GM12891 (cell line): ENCODE data around the gene SHISA4.
"Not testable (repeated sequence)": the region's sequence is repeated elsewhere in the genome, so short reads cannot be mapped to it uniquely, and the experiment has no call there.

Experiments
- DNase-seq: peaks from one replicate; pipeline ENCODE4 v3.0.0; 2011; ENCODE audit warnings: low spot score; ENCODE audit not compliant: insufficient read length
- FAIRE-seq: peaks from 2 replicates; lab custom pipeline; 2011; peaks lifted over from hg19 to GRCh38; lab: Jason Lieb, UNC
- PAX5 ChIP-seq: IDR thresholded peaks from 2 replicates; pipeline ENCODE4 v1.6.1; 2011; ENCODE audit warnings: low read length, moderate library complexity, mild to moderate bottlenecking; ENCODE audit not compliant: insufficient read depth, severe bottlenecking
- POLR2A ChIP-seq: IDR thresholded peaks from 2 replicates; pipeline ENCODE4 v1.6.1; 2011; ENCODE audit warnings: low read depth, low read length, control low read depth
- POLR2AphosphoS5 ChIP-seq: IDR thresholded peaks from 2 replicates; pipeline ENCODE4 v1.6.1; 2011; ENCODE audit warnings: low read depth, low read length, control low read depth
- POU2F2 ChIP-seq: IDR thresholded peaks from 2 replicates; pipeline ENCODE4 v1.6.1; 2011; ENCODE audit warnings: low read depth, mild to moderate bottlenecking, control low read depth, low read length, moderate library complexity
- SPI1 ChIP-seq: IDR thresholded peaks from 2 replicates; pipeline ENCODE4 v1.6.1; 2011; ENCODE audit warnings: low read depth, low read length, control low read depth
- TAF1 ChIP-seq: IDR thresholded peaks from 2 replicates; pipeline ENCODE4 v1.6.1; 2011; ENCODE audit warnings: low read depth, low read length, control low read depth

Gene SHISA4

DNA sequence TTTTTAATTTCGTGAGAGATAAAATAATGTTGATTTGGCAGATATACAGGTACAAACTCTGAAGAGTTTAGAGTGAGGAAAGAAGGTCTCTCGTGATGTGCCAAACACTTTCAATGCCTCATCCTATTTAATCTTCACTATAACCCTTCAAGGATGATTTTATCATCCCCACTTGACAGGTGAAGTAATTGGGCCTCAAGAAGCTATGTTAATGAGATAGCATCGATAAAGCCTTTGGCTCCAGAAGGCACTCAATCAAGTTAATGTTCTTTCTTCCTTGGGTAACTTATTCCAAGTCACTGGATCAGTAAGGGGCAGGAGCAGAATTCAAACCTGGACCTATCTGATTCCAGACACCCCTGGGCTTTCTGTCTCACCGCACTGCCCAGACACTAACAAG, 50.5 kb downstream of the SHISA4 start:
- FAIRE-seq (no peak), DNase-seq (no peak)
- TF ChIP-seq TAF1, result no peak
- no peak for TF ChIP-seq SPI1
- TF ChIP-seq PAX5, result no peak
- TF ChIP-seq POLR2A, result no peak
- TF ChIP-seq POLR2AphosphoS5, result no peak
- TF ChIP-seq POU2F2, result no peak

DNA sequence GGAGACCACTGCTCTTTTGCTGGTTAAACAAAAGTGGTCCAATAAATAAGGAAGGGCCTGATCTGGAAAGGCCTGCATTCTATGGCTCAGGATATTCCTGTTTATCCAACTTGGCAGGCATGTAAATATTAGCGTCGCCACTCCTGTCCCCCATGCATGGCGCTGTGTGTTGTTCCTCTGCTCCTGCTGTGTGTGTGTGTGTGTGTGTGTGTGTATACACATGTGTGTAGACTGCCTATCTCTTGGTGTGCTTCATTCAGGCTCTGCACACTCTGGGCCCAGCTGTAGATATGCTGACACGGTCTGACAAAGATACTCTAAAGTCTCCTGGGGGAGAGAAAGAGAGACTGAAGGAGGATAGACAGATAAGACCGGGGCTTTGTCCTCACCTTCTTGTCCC, 50.9 kb downstream of the SHISA4 start:
- DNase-seq (no peak), FAIRE-seq (no peak)
- TF ChIP-seq POU2F2, result no peak
- TF ChIP-seq POLR2A, result no peak

DNA sequence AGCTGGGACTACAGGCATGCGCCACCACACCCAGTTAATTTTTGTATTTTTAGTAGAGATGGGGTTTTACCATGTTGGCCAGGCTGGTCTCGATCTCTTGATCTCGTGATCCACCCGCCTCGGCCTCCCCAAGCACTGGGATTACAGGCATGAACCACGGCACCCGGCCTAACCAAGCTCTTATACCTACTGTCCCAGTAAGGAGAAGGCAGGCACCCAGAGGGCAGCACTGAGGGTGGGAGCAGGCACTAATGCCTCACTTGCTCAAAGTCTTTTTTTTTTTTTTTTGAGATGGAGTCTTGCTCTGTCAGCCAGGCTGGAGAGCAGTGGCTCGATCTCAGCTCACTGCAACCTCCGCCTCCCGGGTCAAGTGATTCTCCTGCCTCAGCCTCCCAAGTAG, 51.6 kb downstream of the SHISA4 start:
- DNase-seq, FAIRE-seq: not testable (repeated sequence)

GRCh38 chr1:201941420-201942128, 52.9 kb downstream of the SHISA4 start:
- TF ChIP-seq POU2F2, result no peak
- no peak for TF ChIP-seq POLR2A
- TF ChIP-seq TAF1, result no peak
- DNase-seq (no peak), FAIRE-seq (no peak)

GRCh38 chr1:201942129-201942495, 53.4 kb downstream of the SHISA4 start:
- DNase-seq, result no peak
- no peak for FAIRE-seq
- no peak for TF ChIP-seq POLR2A
- TF ChIP-seq PAX5, result no peak
